Lung (tissue), 12 donors: Measurements from ENCODE around the gene RPP30. TPM values are rescaled to one million over a fixed set of nuclear protein-coding genes. Genes with fewer than 3 reads are reported as not detected.

ENCODE experiments used
- ATAC-seq: fragments of 200-7000 bp; cut with Tn5 transposase; one replicate; pipeline ENCODE4 v1.9.1; 2020; ENCODE audit warnings: moderate number of reproducible peaks; ENCODE audit not compliant: insufficient read depth, low FRiP score
- DNase-seq, 3 donors: peaks; one replicate each; pipeline ENCODE4 v3.0.0-alpha.2; 2013 to 2017
- H3K27ac ChIP-seq, 2 donors: one replicate each; pipeline ENCODE4 v1.5.1; 2013; ENCODE audit warnings: mild to moderate bottlenecking in 2 of 2, moderate library complexity in 2 of 2, control low read depth in 1 of 2, inconsistent platforms in 1 of 2, low read depth in 1 of 2, low read length in 1 of 2
- H3K27me3 ChIP-seq, 3 donors: one replicate each; pipeline ENCODE4 v1.5.1; 2013; ENCODE audit warnings: low read length in 2 of 3; ENCODE audit not compliant: control insufficient read depth in 3 of 3, insufficient read depth in 3 of 3
- H3K36me3 ChIP-seq, 4 donors: one replicate each; pipeline ENCODE4 v1.5.1; 2013; ENCODE audit warnings: low read length in 4 of 4, mild to moderate bottlenecking in 1 of 4, moderate library complexity in 1 of 4; ENCODE audit not compliant: control insufficient read depth in 4 of 4, insufficient read depth in 4 of 4
- H3K4me1 ChIP-seq, 5 donors: one replicate each; pipeline ENCODE4 v1.5.1; 2013; ENCODE audit warnings: low read length in 5 of 5, mild to moderate bottlenecking in 2 of 5, moderate library complexity in 1 of 5; ENCODE audit not compliant: control insufficient read depth in 5 of 5, insufficient read depth in 5 of 5
- H3K4me3 ChIP-seq: one replicate; pipeline ENCODE4 v1.5.1; 2013; ENCODE audit warnings: mild to moderate bottlenecking, control low read depth, moderate library complexity
- H3K9ac ChIP-seq, 2 donors: one replicate each; pipeline ENCODE4 v1.5.1; 2013; ENCODE audit warnings: low read length in 2 of 2, control low read depth in 1 of 2; ENCODE audit not compliant: insufficient read depth in 1 of 2
- H3K9me3 ChIP-seq, 4 donors: one replicate each; pipeline ENCODE4 v1.5.1; 2013; ENCODE audit warnings: low read length in 3 of 4, mild to moderate bottlenecking in 1 of 4, moderate library complexity in 1 of 4; ENCODE audit not compliant: control insufficient read depth in 4 of 4, insufficient read depth in 3 of 4
- WGBS, 2 donors: extraction: QIAGEN DNeasy Blood & Tissue Kit; methylation state at CpG; one replicate each; pipeline ENCODE4 v1.1.7; 2013; 5-methylcytosine and 5-hydroxymethylcytosine counted together
- polyA plus RNA-seq, 2 donors: library from polyadenylated mRNA; stranded (reverse); fragments of 200-250 nt; gene quantifications; one replicate each; pipeline ENCODE4 v1.2.1, GENCODE V29; 2013
- total RNA-seq, 2 donors: library from RNA; depleted of rRNA in 1 of 2; stranded (reverse); fragments of >200 nt in 1 of 2; gene quantifications; one replicate each; pipeline ENCODE4 v1.2.1, GENCODE V29; 2014 to 2021
- TF ChIP-seq, protein P1 (sequence below): IDR thresholded peaks from 2 replicates; pipeline ENCODE4 v1.5.1; 2012; ENCODE audit warnings: mild to moderate bottlenecking; ENCODE audit errors: control extremely low read depth, extremely low read depth
- donor health status: control.
- donor health status: control.
- donor health status: Bipolar disorder and iron deficiency.
- donor health status: healthy.
- donor health status: DM: yes; HTN: yes; CAD: no.

The RPP30 gene
- total and polyA plus RNA-seq, 4 donors, result 20.7 to 43.5 (median 31.9) TPM

- H3K4me1 ChIP-seq, result peaks cover 0 to 25% (median 15%) of the 10 kb centered on the region in 5 donors
- 76 to 80% methylated on average over 5 of the region's 5 CpGs for WGBS, 2 donors
- TF ChIP-seq, protein P1, sequence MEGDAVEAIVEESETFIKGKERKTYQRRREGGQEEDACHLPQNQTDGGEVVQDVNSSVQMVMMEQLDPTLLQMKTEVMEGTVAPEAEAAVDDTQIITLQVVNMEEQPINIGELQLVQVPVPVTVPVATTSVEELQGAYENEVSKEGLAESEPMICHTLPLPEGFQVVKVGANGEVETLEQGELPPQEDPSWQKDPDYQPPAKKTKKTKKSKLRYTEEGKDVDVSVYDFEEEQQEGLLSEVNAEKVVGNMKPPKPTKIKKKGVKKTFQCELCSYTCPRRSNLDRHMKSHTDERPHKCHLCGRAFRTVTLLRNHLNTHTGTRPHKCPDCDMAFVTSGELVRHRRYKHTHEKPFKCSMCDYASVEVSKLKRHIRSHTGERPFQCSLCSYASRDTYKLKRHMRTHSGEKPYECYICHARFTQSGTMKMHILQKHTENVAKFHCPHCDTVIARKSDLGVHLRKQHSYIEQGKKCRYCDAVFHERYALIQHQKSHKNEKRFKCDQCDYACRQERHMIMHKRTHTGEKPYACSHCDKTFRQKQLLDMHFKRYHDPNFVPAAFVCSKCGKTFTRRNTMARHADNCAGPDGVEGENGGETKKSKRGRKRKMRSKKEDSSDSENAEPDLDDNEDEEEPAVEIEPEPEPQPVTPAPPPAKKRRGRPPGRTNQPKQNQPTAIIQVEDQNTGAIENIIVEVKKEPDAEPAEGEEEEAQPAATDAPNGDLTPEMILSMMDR, result no peak
- no peaks in the 10 kb centered on the region for H3K9me3 ChIP-seq
- H3K27ac ChIP-seq, result peak overlapping the region; percentile 21 to 91
- no peak for DNase-seq
- no peaks in the 10 kb centered on the region for H3K27me3 ChIP-seq
- no peaks in the 10 kb centered on the region for H3K36me3 ChIP-seq
- H3K4me3 ChIP-seq, result no peak overlapping the region
- no peak overlapping the region for H3K9ac ChIP-seq
- ATAC-seq, result no peak
These were observed 57.4 kb downstream of the RPP30 start for GRCh38 chr10:90929179-90929578.

DNA sequence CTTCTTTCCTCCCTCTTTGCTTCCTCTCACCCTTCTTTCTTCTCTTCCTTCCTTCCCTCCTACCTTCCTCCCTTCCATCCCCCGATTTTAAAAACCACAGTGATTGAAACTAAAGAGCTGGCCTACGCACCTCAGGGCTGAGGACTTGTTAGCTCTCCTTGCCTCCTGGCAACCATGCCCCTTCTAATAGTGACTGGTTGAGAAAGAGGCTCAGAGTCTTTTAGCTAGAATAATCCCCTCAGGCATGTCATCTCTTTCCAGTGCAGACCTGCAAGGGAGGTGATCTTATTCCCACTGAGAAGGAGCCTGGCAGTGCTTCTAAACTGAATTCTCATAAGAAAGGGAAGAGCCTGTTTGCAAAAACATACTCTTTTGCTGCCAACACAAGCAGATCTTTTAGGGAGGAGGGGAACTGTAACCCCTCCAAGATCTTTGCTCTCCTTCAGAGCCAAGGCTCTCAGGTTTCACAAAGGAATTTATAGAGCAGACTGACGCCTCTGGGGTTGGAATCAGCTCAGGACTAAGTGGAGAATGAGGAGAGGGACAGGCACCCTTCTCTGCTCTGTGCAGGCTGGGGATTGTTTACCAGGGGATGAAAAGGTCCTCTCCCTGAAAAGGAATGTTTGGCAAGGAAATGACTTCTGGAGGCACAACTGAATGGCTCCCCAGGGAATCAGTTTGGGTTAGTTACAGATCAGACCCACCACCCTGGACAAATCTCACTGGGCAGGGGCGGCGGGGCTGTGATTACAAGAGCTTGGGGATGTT lies 58.5 kb downstream of the RPP30 start:
- no peak for ATAC-seq
- WGBS, 2 donors, result 39 to 58% methylated on average over 5 of the region's 5 CpGs

GRCh38 chr10:90930971-90931871 lies 59.4 kb downstream of the RPP30 start:
- Histone ChIP-seq H3K4me3 (no peak overlapping the region), H3K27me3 (no peaks in the 10 kb centered on the region), H3K27ac (peak overlapping the region; percentile 90 to 91), H3K4me1 (peaks cover 0 to 31% (median 18%) of the 10 kb centered on the region in 5 donors), H3K9me3 (no peaks in the 10 kb centered on the region), H3K36me3 (no peaks in the 10 kb centered on the region), H3K9ac (no peak overlapping the region)
- peak; percentile 74 to 75 (median 75) for DNase-seq
- peak; percentile 48 for ATAC-seq
- WGBS, 2 donors, result 34 to 49% methylated on average over 6 of the region's 6 CpGs
- TF ChIP-seq, protein P1, result no peak

More for the DNA sequence above, 58.5 kb downstream of the RPP30 start:
- Histone ChIP-seq H3K9ac (no peak overlapping the region), H3K4me1 (peaks cover 0 to 25% (median 15%) of the 10 kb centered on the region in 5 donors), H3K27ac (peak overlapping the region; percentile 62 to 91), H3K4me3 (no peak overlapping the region), H3K36me3 (no peaks in the 10 kb centered on the region), H3K9me3 (no peaks in the 10 kb centered on the region), H3K27me3 (no peaks in the 10 kb centered on the region)
- DNase-seq, result peak; percentile 63 to 82 (median 79)
- TF ChIP-seq, protein P1, result no peak
